Mucosa of stomach (tissue), 1 donor: ENCODE results near the gene FSTL3.
"Not testable (repeated sequence)": the region's sequence is repeated elsewhere in the genome, so short reads cannot be mapped to it uniquely, and the experiment has no call there.

ENCODE experiments used
- H3K27me3 ChIP-seq: one replicate; pipeline ENCODE4 v1.7.0; 2013; ENCODE audit warnings: mild to moderate bottlenecking, low read length; ENCODE audit not compliant: control insufficient read depth, insufficient read depth
- H3K36me3 ChIP-seq: one replicate; pipeline ENCODE4 v1.7.0; 2013; ENCODE audit warnings: low read length; ENCODE audit not compliant: control insufficient read depth, insufficient read depth
- H3K4me1 ChIP-seq: one replicate; pipeline ENCODE4 v1.7.0; 2013; ENCODE audit warnings: mild to moderate bottlenecking, low read length; ENCODE audit not compliant: control insufficient read depth, insufficient read depth
- H3K4me3 ChIP-seq: one replicate; pipeline ENCODE4 v1.7.0; 2013; ENCODE audit warnings: low read length
- H3K9ac ChIP-seq: one replicate; pipeline ENCODE4 v1.7.0; 2013; ENCODE audit warnings: mild to moderate bottlenecking, low read length, moderate library complexity
- H3K9me3 ChIP-seq: one replicate; pipeline ENCODE4 v1.7.0; 2013; ENCODE audit warnings: mild to moderate bottlenecking, low read length, moderate library complexity; ENCODE audit not compliant: control insufficient read depth
- donor health status: Pancreatic carcinoma.

Gene FSTL3

DNA sequence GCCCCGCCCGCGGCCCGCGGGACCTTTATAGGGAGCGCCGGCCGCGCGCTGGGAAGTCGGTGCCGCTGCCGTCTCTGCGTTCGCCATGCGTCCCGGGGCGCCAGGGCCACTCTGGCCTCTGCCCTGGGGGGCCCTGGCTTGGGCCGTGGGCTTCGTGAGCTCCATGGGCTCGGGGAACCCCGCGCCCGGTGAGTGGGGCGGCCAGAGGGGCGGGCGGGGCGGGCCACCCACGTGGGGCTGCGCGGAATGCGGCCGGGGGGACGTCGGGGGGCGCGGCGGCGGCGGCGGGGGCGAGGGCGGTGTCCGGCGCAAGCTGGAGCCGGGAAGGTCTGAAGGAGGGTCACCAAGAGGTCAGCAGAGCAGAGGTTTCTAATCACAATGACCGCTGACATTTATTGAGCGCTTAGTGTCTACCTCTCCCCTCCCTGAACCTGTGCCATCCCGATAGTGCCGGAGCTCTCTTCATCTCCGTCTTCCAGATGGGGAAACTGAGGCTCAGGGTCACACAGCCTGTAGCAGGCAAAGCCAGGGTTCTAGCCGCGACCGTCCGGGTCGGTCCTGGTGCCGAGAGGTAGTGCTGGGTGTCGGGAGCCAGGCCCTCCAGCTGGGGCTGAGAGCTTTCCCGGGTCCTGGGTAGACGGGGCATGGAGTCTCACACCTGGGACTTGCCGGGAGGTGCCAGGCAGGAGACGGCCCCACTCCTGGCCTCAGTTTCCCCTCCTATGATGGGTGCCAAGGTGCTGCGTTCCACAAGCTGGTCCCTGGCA, at the start of gene FSTL3:
TSS of gene FSTL3 (plus strand) at position 54 of the 767 bp plus-strand sequence. CDS start at position 86, 32 bp downstream.
- peak within 1 kb of the TSS; percentile 59 for H3K9ac ChIP-seq
- H3K4me1 ChIP-seq: peaks cover 10% of the 10 kb centered on the region
- H3K4me3 ChIP-seq: no peak within 1 kb of the TSS
- no peaks in the 10 kb centered on the region for H3K9me3 ChIP-seq
- peaks cover 33% of the 10 kb centered on the region for H3K27me3 ChIP-seq
- H3K36me3 ChIP-seq: no peaks in the 10 kb centered on the region

DNA sequence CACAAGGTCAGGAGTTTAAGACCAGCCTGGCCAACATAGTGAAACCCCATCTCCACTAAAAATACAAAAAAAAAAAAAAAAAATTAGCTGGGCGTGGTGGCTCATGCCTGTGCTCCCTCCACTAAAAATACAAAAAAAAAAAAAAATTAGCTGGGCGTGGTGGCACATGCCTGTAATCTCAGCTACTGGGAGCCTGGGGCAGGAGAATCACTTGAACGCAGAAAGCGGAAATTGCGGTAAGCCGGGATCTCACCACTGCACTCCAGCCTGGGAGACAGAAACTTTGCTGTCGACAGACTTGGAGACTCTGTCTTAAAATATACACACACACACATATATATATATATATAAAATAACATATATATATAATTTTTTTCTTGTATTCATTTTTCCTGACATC, 49.6 kb upstream of the FSTL3 start:
- H3K9ac ChIP-seq, H3K4me3 ChIP-seq, H3K4me1 ChIP-seq, H3K36me3 ChIP-seq, H3K9me3 ChIP-seq, H3K27me3 ChIP-seq: not testable (repeated sequence)

- H3K27me3 ChIP-seq: no peaks in the 10 kb centered on the region
- H3K36me3 ChIP-seq: no peaks in the 10 kb centered on the region
- H3K4me1 ChIP-seq: peaks cover 11% of the 10 kb centered on the region
- no peak overlapping the region for H3K4me3 ChIP-seq
- H3K9ac ChIP-seq: no peak overlapping the region
- no peaks in the 10 kb centered on the region for H3K9me3 ChIP-seq
Observed at GRCh38 chr19:628168-628567, 48.0 kb upstream of the FSTL3 start.

DNA sequence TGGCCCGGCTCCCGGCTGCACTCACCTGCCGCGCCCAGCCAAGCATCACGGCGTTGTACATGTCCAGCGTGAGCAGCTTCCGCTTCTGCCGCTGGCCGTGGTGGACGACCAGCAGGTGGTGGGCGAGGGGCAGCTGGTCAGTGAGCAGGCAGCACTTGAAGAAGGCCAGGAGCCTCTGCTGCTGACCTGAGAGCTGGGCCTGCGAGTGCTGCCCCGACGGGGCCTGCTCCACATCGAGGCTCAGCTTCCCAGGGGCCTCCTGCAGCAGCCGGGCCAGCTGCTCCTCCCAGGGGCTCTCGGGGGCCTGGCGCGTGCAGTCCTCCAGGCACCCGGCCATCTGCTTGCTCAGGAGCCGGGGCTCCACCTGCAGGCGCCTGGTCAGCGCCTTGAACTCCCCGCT, 46.7 kb upstream of the FSTL3 start:
- not testable (repeated sequence) for H3K36me3 ChIP-seq, H3K9ac ChIP-seq

DNA sequence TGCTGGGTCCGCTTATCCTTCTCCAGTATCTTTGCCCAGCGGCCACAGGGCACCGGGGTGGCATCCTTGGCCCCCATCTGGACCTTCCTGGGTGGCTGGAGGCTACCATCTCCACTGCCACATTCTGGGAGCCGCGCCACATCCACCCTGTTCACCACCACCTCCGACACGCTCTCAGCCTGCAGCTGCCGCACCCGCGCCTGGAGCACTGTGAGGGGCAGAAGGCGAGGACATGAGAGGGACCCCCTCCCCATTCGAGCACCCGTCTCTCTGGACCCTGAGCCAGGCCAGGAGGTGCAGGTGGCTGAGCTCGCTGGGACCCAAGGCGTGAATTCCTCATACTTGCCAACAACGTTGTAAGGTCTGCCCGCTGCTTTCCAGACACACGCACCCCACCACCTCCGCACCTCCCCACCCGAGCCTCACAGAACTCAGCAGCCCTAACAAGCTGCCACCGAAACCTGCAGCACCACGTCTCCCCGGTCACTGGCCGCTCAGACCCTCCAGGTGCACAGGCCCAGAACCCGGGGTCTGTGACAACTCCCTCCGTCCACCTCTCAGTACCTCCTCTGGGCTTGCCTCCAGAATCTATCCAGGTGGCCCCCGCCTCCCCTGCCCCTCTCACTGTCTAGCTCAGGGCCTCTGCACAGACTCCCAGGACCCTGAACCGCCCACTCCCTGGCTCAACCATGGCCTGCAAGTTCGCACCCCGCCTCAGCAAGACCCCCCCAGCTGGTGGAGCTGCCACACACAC, 46.1 kb upstream of the FSTL3 start:
- Histone ChIP-seq H3K9me3 (no peaks in the 10 kb centered on the region), H3K9ac (no peak overlapping the region), H3K27me3 (no peaks in the 10 kb centered on the region), H3K4me3 (no peak overlapping the region), H3K4me1 (peaks cover 20% of the 10 kb centered on the region), H3K36me3 (no peaks in the 10 kb centered on the region)

More for the DNA sequence above, 46.7 kb upstream of the FSTL3 start:
- not testable (repeated sequence) for H3K9me3 ChIP-seq, H3K27me3 ChIP-seq, H3K4me3 ChIP-seq
- peaks cover 19% of the 10 kb centered on the region for H3K4me1 ChIP-seq

DNA sequence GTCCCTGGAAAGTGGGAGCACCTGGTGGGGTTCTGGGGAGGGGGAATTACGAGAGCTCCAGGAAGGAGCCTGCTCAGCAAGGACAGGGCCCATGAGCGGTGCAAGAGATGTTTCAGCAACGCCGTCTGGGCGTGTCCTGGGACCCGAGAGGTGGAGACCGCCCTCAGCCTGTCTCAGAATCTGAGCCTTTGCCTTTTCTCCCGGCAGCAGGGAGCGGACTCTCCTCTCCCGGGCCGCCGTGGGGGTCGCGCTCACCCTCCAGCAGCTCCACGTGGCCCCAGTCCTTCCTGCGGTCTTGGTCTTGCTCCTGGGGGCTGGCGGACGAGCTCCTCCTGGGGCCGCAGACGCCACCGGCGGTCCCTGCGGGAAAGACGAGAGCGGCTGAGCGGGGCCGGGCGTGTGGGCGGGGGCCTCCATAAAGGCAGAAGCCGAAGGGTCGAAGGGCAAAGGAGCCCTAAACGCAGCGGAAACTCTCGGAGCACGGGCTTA, 43.6 kb upstream of the FSTL3 start:
- Histone ChIP-seq H3K9ac (peak overlapping the region; percentile 80), H3K27me3 (no peaks in the 10 kb centered on the region), H3K4me3 (peak overlapping the region; percentile 90), H3K9me3 (no peaks in the 10 kb centered on the region), H3K4me1 (peaks cover 20% of the 10 kb centered on the region), H3K36me3 (no peaks in the 10 kb centered on the region)

GRCh38 chr19:633068-633785, 43.0 kb upstream of the FSTL3 start, which contains the start of gene POLRMT:
POLRMT (minus strand) TSS chr19:633537; CDS start chr19:633512, 25 bp downstream.
- peak within 1 kb of the TSS; percentile 90 for H3K4me3 ChIP-seq
- no peaks in the 10 kb centered on the region for H3K9me3 ChIP-seq
- no peaks in the 10 kb centered on the region for H3K36me3 ChIP-seq
- no peaks in the 10 kb centered on the region for H3K27me3 ChIP-seq
- H3K9ac ChIP-seq: peak within 1 kb of the TSS; percentile 80
- H3K4me1 ChIP-seq: peaks cover 20% of the 10 kb centered on the region

GRCh38 chr19:633786-634639, 42.2 kb upstream of the FSTL3 start:
- H3K9me3 ChIP-seq: no peaks in the 10 kb centered on the region
- no peaks in the 10 kb centered on the region for H3K27me3 ChIP-seq
- peak overlapping the region; percentile 42 for H3K4me3 ChIP-seq
- peaks cover 23% of the 10 kb centered on the region for H3K4me1 ChIP-seq
- no peaks in the 10 kb centered on the region for H3K36me3 ChIP-seq
- H3K9ac ChIP-seq: peak overlapping the region; percentile 66

- Histone ChIP-seq H3K4me1 (peaks cover 31% of the 10 kb centered on the region), H3K4me3 (no peak overlapping the region), H3K9me3 (no peaks in the 10 kb centered on the region), H3K36me3 (no peaks in the 10 kb centered on the region), H3K27me3 (no peaks in the 10 kb centered on the region), H3K9ac (no peak overlapping the region)
Observed at GRCh38 chr19:634975-635652, 41.1 kb upstream of the FSTL3 start.

GRCh38 chr19:638906-639252, 37.3 kb upstream of the FSTL3 start:
- H3K9me3 ChIP-seq: no peaks in the 10 kb centered on the region
- H3K36me3 ChIP-seq: no peaks in the 10 kb centered on the region
- H3K4me3 ChIP-seq: peak overlapping the region; percentile 51
- H3K9ac ChIP-seq: no peak overlapping the region
- no peaks in the 10 kb centered on the region for H3K27me3 ChIP-seq
- H3K4me1 ChIP-seq: peaks cover 19% of the 10 kb centered on the region
